ENCODE measurements around the gene NKD1.

The NKD1 gene

GRCh38 chr16:50581845-50582244, 33.6 kb downstream of the NKD1 start:
- DNase-seq: no peak

- no peak for DNase-seq
Observed at GRCh38 chr16:50583211-50583610, 35.0 kb downstream of the NKD1 start.

- DNase-seq: peak; percentile 21 to 65
Observed at GRCh38 chr16:50584033-50584722, 36.0 kb downstream of the NKD1 start.

DNA sequence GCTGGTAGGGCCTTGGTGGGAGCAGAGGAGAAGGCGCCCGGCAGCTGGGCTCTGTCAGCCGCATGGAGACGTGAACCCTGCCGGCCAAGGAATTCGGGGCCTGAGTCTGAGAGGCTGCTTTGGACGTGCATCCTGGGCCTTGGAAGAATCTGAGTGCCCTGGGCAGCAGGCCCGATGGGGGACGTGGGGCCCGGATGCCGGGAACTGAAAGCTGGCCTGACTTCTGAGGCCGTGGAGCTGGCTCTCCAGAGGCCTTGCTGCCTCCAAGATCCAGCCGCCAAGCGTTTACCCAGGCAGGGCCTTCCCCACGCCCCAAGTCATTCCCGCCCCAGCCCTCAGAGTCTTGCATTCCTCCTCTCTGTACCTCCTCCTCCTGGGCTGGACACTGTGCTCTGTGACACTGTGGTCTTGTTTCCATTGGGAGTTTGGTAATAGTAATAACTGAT, 37.2 kb downstream of the NKD1 start:
- no peak for DNase-seq

DNA sequence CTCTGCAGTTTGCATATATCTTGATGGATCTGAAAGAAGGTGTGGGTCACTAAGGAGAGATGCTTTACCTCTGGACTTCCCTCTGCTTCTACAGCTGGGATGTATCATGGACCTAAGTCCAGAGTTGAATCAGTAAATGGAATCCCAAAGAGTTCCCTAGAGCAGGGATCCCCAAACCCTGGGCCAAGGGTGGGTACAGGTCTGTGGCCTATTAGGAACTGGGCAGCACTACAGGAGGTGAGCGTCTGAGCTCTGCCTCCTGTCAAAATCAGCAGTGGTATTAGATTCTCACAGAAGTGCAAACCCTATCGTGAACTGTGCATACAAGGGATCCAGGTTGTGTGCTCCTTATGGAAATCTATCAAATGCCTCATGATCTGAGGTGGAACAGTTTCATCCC, 39.3 kb downstream of the NKD1 start:
- DNase-seq: no peak

DNA sequence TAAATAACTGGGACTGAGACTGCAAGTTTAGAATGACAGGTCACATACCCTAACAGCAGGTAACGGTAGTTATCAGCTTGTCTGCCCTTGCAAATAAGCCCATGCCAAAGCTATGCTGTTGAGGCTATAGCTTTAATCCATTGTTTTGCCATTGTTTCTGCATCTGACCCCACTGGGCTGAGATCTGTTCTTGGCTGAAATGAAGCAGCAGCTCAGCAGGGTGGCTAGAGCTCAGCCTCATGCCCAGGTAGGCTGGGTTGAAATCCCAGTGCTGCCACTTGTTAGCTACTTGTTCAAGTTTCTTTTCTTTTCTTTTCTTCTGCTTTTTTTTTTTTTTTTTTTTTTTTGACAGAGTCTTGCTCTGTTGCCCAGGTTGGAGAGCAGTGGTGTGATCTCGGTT, 40.1 kb downstream of the NKD1 start:
- no peak for DNase-seq

DNA sequence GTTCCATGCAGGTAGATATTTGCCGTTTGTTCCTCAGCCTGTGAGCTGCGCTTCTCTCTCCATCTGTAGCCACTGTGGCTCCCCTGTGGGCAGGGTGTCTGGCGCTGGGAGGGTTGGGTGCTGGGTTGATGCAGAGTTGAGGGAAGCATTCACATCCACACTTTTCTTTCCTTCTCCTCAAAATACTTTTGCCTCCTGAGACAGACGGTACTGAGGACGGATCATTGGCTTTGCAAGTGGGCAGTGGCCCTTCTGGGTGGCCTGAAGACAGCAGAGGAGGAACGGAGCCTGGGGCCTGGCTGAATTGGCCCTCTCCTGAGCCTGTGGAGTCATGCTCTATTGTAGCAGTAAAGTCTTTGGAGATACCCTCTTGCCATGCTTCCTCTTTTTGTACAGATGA, 43.0 kb downstream of the NKD1 start:
- no peak for DNase-seq

DNA sequence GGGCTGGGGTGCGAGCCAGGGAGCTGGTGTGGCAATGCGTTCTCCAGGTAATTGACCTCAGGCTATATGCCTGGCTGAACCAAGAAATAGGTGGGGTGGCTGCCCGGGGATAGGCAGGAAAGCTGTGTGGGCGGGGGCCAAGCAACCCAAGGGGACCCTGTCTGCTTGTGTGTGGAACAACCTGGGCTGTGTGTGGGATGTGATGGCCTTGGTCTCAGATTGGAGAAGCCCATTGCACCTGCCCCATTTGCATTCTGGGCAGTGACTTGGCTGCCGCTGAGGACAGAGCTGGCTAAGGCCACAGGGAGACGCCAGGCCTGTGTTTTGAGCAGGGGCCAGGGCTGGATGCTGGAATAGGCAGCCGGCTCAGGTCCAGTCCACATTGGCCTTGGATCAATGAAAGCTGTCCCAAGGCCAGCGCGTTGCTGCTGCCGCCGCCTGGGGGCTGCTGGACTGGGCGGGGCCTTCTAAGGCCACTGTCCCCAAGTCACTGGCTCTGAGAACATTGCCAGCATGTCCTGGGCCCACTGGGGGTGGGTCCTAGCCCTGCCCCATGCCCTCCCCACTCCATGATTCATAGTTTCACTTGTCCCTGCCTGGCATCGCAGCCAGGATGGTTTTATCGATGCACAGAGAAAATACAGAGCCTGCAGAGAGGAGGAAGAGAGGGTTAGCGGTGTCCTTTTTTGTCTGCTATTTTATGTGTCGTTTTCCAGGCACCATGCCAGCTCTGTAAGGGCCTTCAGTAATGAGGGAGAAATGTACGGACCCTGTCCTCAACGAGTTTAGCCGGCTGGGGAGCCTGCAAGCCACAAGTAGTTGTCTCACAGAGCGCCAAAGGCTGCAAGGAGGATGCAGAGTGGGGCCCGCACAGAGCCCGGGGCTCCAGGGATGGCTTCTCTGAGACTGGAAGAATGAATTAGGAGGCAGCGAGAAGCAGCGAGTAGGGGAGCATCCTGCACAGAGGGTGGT, 43.9 kb downstream of the NKD1 start:
- no peak for DNase-seq

GRCh38 chr16:50592996-50593395, 44.8 kb downstream of the NKD1 start:
- DNase-seq: no peak

DNA sequence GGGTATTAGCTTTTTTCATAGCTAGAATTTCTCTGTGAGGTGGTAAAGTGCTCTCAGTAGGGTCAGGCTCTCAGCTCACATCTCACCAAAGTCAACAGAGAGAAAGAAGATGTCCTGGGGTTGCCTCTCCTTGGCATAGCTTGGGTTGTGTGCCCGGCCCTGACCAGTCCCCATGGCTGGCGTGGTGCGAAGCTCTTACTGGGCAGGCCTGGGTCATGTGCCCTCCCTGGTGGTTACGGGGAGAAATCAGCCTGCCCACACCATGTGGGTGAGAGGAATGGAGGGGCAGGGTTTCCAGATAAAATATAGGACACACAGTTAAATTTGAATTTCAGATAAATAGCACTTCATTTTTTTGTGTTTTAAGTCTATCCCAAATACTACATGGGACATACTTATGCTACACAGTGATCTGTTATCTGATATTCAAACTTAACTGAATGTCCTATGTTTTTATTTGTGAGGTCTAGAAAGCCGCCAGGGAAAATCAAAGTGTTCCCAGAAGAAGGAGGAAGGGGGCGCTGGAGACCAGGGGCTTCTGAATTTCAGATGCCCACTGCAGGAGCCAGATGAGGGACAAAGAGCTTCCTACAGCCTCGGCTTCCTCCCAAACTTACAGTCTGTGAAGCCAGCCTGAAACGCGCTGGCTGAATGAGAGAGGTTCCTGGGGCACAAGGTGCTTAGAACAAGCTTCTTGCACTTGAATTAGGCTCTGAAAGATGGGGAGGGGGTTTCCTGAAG, 45.4 kb downstream of the NKD1 start:
- DNase-seq: no peak

DNA sequence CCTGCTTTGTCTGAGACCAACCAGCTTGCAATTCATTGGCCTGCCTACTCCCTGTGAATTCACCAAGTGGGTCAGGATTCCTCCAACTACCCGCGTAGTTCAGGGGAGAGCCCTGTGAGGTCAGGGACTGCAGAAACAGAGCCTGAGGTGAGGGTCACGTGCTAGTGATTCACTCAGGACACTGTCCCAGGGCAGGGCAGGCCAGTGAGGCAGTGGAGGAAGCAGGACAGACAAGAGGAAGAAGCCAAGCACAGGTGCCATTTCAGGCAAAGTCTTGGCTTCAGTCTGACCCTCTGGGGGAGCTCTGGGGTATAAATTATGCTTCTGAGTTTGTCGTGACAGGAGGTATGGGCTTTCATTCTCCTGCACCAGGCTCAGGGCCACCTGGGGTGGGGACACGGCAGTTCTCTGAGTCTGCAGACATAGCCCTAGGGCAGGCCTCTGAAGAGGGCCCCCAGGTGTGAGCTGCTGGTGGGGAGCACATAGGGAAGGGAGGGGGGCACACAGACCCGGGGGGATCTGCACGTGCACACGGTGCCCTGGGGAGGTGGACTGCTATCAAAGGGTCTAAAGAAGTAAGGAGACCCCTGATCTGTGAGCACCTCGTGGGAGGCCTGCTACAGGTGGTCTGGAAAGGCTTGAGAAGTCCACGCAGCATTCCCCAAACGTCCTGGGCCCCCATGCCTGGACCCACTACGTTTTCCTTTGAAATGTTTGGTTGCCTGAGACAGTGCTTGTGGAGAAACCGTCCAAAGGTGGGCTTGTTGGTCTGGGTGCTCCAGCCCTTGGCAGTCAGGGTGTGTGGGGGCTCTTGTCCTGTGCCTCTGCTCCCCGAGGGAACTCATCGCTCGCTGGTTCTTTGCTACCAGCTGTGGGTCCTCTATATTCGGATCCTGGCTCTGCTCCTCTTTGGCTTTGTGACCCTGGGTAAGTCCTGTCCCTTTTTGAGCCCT, 46.4 kb downstream of the NKD1 start:
- peak in 1 of 2 donors; percentile 28 for DNase-seq

DNA sequence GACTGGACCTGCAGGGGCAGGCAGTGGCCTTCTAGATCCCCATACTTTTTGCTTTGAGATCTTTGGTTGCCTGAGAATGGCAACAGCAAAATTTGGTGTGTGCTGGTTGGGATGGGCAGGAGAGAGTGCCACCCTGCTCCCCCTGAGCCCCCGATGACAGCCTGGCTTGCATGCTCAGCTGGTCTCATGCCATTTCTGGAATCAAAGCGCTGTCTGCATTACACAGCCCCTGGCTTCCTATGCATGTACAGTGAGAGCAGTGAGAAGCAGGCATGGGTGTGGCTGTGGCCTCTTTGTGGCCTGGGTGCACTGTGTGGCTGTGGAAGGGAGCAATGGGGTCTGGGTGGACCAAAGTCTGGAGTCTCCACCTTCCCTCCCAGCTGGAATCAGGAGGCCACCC, 47.7 kb downstream of the NKD1 start:
- DNase-seq: no peak

- no peak for DNase-seq
Observed at GRCh38 chr16:50596762-50597450, 48.7 kb downstream of the NKD1 start.

DNA sequence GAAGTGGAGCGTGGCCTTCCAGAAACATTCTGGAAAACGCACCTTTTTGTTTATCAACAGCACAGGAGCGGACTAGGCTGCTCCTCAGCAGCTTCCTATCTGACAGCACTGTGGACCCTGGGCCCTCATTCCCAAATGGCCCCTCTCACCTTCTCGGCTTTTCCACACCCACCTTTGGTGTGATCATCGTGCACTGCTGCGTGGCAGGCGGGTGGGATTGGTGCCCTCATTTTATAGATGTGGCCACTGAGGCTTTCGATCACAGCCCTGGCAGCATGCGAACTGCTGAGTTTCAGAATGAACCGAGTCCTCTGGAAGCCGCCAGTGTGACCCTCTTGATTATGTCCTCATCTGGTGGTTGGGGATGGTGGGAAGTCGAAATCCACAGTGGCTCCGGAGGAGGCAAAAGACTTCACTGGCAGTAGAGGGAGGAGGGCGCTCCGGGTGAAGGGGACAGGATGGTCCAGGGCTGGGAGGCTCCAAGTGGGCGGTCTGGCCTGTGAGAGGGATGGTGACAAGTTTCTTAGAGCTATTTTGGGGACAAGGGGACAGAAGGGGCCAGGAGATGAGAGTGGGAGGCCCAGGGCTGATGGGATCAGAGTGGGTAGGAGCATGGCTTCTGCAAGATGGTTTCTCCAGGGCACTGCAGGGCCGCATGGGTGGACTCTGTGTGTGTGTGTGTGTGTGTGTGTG, 49.5 kb downstream of the NKD1 start:
- DNase-seq: no peak

DNA sequence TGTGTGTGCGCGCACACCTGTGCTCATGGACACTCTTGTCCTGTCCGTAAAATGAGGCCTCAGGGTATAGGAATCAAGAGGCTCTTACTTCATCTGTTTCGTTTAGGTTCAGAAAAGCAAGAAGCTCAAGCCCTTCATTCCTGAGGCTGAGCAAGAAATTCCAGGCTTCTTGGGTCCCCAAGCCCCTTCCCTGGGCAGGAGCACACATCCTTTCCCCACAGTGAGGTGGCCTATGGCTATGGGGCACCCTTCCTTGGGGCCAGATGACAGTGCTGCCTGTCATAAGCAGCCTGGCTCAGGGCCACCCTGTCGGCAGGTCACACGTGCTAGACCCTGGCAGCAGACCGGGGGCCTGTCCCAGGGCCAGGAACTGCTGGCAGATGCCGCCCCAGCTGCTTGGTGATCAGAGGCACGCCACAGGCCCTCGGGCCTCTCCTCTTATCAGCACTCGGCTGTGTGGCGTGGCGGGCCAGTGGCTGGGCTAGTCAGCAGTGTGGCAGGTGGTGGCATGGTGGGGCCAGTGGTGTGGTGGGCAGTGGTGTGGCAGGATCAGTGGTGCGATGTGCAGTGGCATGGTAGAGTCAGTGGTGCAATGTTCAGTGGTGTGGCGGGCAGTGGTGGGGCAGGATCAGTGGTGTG, 50.2 kb downstream of the NKD1 start:
- DNase-seq: no peak

GRCh38 chr16:50598936-50599361, 50.8 kb downstream of the NKD1 start:
- no peak for DNase-seq

DNA sequence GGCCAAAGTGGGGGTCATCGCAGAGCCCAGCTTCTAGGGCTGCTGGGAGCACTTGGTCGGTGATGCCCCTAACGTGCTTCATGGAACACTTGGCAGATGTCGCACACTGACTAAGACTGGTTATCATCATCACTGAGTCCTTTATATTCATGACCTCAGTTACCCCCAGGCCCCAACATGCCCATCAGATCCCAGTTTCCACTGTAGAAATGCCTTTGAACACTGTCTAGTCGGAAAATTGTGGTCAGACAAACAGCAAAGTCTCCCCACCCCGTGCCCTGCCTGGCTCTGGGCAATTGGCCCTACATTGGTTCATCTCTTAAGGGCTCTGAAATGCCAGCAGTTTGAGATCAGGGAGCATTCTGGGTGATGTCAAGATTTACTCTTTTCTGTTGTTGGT, 51.3 kb downstream of the NKD1 start:
- no peak for DNase-seq

DNA sequence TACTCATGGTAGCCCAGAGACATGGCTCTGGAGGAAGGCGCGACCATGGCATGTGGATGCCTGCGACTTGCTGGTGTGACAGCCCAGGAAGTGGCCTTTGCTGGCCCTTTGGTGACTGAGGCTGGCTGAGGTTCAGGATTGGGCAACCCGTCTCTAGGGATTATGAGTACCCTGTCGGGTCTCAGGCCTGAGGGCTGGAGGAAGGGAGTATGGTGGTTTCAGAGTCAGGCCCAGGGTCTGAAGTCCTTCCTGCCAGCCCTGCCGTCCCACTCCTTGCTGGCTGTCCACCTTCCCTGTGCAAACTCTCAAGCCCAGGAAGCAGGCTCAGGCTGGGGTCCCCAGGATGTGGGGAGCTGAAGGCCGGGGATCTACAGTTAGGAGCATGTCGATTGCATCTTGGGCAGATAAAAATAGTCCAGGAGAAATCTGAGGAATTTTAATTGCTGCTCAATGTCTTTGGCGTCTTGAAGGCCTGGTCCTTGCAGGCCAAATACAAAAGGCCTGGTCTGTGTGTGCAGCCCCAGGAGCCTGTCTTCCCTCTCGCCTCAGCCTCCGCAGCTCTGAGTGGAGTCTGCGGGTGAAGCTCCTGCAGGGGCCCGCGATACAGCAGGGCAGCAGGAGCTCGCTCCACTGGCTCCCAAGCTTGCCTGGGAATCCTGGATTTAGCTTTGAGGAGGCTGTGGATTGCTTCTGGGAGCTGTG, 52.5 kb downstream of the NKD1 start:
- no peak for DNase-seq

DNA sequence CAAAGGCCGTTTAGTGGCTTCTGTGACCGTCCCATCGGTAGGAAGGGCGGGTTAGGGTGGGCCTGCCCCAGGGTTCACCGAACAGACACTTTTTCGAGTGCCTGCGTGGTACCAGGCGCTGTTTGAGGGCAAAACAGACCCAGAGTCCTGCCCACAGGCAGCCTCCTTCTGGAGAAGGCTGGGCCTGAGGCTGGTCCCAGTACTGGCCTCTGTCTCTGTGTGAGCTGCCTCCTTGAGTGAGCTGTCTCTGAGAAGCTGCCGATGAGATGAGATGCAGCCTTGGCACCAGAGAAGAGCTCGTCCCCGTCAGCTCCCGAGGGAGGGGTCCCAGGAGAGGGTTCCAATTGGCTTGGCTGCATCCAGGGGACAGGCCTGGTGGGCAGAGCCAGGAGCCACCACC, 53.1 kb downstream of the NKD1 start:
- DNase-seq: no peak

DNA sequence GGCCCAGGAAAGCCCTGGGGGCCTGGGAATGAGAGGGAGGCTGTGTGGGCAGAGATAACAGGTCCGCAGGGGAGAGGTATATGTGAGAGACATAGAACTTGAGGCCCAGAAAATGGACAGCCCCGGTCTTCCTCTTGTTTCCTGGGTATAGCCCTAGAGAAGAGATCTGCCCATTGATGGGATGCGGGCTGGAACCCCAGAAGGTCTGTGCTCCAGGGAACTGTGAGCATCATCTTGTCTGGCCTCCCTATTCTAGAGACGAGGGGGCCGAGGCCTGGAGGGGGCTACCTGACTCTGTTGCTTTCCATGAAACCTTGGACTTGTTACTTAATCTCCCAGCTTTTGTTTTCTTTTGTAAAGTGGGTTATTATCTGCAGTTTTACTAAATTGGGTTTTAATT, 53.9 kb downstream of the NKD1 start:
- DNase-seq: no peak

Measured in inflammatory macrophage treated with lipopolysaccharide for 1 hour (primary cell).